OCI-M2 (cell line): ENCODE results near the gene HTR3C.
A peak's percentile ranks its signal among the peaks of the same experiment; 100 is the strongest.
"Not testable (repeated sequence)": the region's sequence is repeated elsewhere in the genome, so short reads cannot be mapped to it uniquely, and the experiment has no call there.

Experiments
- DNase-seq: peaks from one replicate; lab custom pipeline; 2025; ENCODE audit not compliant: unreplicated experiment; lab: John Stamatoyannopoulos, UW

The HTR3C gene

GRCh38 chr3:184052767-184053166, at the start of gene HTR3C:
HTR3C (plus strand) TSS chr3:184053047; CDS start chr3:184053081, 34 bp downstream.
- DNase-seq, result no peak

GRCh38 chr3:184003187-184003967, 49.5 kb upstream of the HTR3C start:
- no peak for DNase-seq

- DNase-seq, result no peak
Observed at GRCh38 chr3:184004476-184004875, 48.4 kb upstream of the HTR3C start.

- DNase-seq, result no peak
Observed at GRCh38 chr3:184005941-184006507, 46.8 kb upstream of the HTR3C start.

- DNase-seq, result not testable (repeated sequence)
Observed at GRCh38 chr3:184007143-184007813, 45.6 kb upstream of the HTR3C start.

- DNase-seq, result no peak
Observed at GRCh38 chr3:184008161-184008560, 44.7 kb upstream of the HTR3C start.

- no peak for DNase-seq
Observed at GRCh38 chr3:184011230-184011876, 41.5 kb upstream of the HTR3C start.

- DNase-seq, result no peak
Observed at GRCh38 chr3:184011937-184012889, 40.6 kb upstream of the HTR3C start.

- no peak for DNase-seq
Observed at GRCh38 chr3:184015381-184016019, 37.3 kb upstream of the HTR3C start.

GRCh38 chr3:184016169-184016570, 36.7 kb upstream of the HTR3C start:
- no peak for DNase-seq

- no peak for DNase-seq
Observed at GRCh38 chr3:184016811-184017671, 35.8 kb upstream of the HTR3C start.

GRCh38 chr3:184017672-184018423, 35.0 kb upstream of the HTR3C start, which contains the start of gene ABCC5:
ABCC5 (minus strand) TSS chr3:184017884; CDS start chr3:184014392, 3,492 bp downstream.
- DNase-seq, result peak; percentile 81

- no peak for DNase-seq
Observed at GRCh38 chr3:184018424-184018973, 34.3 kb upstream of the HTR3C start.

GRCh38 chr3:184022323-184022722, 30.5 kb upstream of the HTR3C start:
- no peak for DNase-seq

GRCh38 chr3:184025256-184025655, 27.6 kb upstream of the HTR3C start:
- not testable (repeated sequence) for DNase-seq

GRCh38 chr3:184028275-184028890, 24.5 kb upstream of the HTR3C start:
- not testable (repeated sequence) for DNase-seq

- DNase-seq, result no peak
Observed at GRCh38 chr3:184029443-184029842, 23.4 kb upstream of the HTR3C start.
